Spleen (tissue), 11 donors: ENCODE data around the gene TSPAN14. TPM values are rescaled to one million over a fixed set of nuclear protein-coding genes. Genes with fewer than 3 reads are reported as not detected.

Source experiments
- DNase-seq: peaks from one replicate; pipeline ENCODE4 v3.0.0-alpha.2; 2020
- H3K27ac ChIP-seq, 8 donors: fragments of 200-600 bp; sonication (generic) in 7 of 8; 1 replicate in 4 of 8; 2 replicates in 4 of 8; pipeline versions ENCODE4 v1.5.0 to v1.8.0; 2016 to 2021; ENCODE audit warnings: inconsistent platforms in 4 of 8, mild to moderate bottlenecking in 4 of 8, moderate library complexity in 1 of 8
- H3K27me3 ChIP-seq, 7 donors: fragments of 200-600 bp; sonication (generic) in 6 of 7; replicated peaks in 1 of 7; 1 replicate in 4 of 7; 2 replicates in 3 of 7; pipeline versions ENCODE4 v1.5.0 to v1.8.0; 2016 to 2021; ENCODE audit warnings: inconsistent platforms in 3 of 7, mild to moderate bottlenecking in 1 of 7
- H3K36me3 ChIP-seq, 6 donors: fragments of 200-600 bp; sonication (generic) in 5 of 6; 1 replicate in 4 of 6; 2 replicates in 2 of 6; pipeline versions ENCODE4 v1.5.0 to v1.8.0; 2016 to 2021; ENCODE audit warnings: inconsistent platforms in 2 of 6
- H3K4me1 ChIP-seq, 6 donors: fragments of 200-600 bp; sonication (generic) in 5 of 6; 1 replicate in 3 of 6; 2 replicates in 3 of 6; pipeline versions ENCODE4 v1.5.0 to v1.8.0; 2016 to 2021; ENCODE audit warnings: inconsistent platforms in 3 of 6
- H3K4me3 ChIP-seq, 8 donors: fragments of 200-600 bp; sonication (generic) in 7 of 8; 1 replicate in 4 of 8; 2 replicates in 4 of 8; pipeline versions ENCODE4 v1.5.0 to v1.8.0; 2016 to 2021; ENCODE audit warnings: inconsistent platforms in 4 of 8, mild to moderate bottlenecking in 4 of 8, moderate library complexity in 2 of 8
- H3K9me3 ChIP-seq, 8 donors: fragments of 200-600 bp; sonication (generic) in 7 of 8; 1 replicate in 4 of 8; 2 replicates in 4 of 8; pipeline versions ENCODE4 v1.5.0 to v1.8.0; 2016 to 2021; ENCODE audit warnings: inconsistent platforms in 4 of 8
- POLR2A ChIP-seq, 3 donors: fragments of 450-650 bp; IDR thresholded peaks; one replicate each; pipeline ENCODE4 v1.5.1; 2017; ENCODE audit warnings: antibody characterized with exemption in 3 of 3, mild to moderate bottlenecking in 1 of 3
- POLR2AphosphoS5 ChIP-seq, 3 donors: sonication (generic); formaldehyde crosslinking; IDR thresholded peaks; one replicate each; pipeline ENCODE4 v1.5.1; 2017; ENCODE audit warnings: antibody characterized with exemption in 3 of 3
- WGBS, 5 donors: extraction: QIAGEN DNeasy Blood & Tissue Kit in 3 of 5; methylation state at CpG; one replicate each; pipeline versions ENCODE4 v1.1.5 to v1.1.7; 2013 to 2018; 5-methylcytosine and 5-hydroxymethylcytosine counted together
- intact Hi-C: fragments of 100-400 bp; cut with DNase I; formaldehyde crosslinking; loops from one replicate; pipeline ENCODE4 v1.15.0; 2023; ENCODE audit warnings: low total_unique reads
- polyA plus RNA-seq, 3 donors: library from polyadenylated mRNA; stranded (reverse); fragments of 200-250 nt; gene quantifications; one replicate each; pipeline ENCODE4 v1.2.1, GENCODE V29; 2013
- total RNA-seq, 7 donors: library from RNA; depleted of rRNA in 3 of 7; stranded (reverse); fragments of >200 nt in 3 of 7; fragmentation: NEBNext Ultra II Directional in 4 of 7; extraction: Animal tissue kit (Norgen Biotek cat#: 25700) in 4 of 7; gene quantifications; one replicate each; pipeline versions ENCODE4 v1.1.0 to v1.2.1, GENCODE V29; 2016 to 2021
- TF ChIP-seq, protein P1 (sequence below), 11 experiments: fragments of 200-600 bp in 7 of 11; fragments of 450-650 bp in 4 of 11; sonication (generic) in 4 of 11; IDR thresholded peaks in 8 of 11; conservative IDR thresholded peaks in 3 of 11; 1 replicate in 7 of 11; 2 replicates in 4 of 11; pipeline versions ENCODE4 v1.4.0 to v1.8.0; 2016 to 2021; ENCODE audit warnings: antibody characterized with exemption in 11 of 11, inconsistent platforms in 4 of 11, mild to moderate bottlenecking in 1 of 11
- donor health status: healthy with polysubstance abuse.
- donor health status: DM: no; HTN: no; CAD: no; lungs with moderate emphysema.
- donor health status: DM: no; HTN: no; CAD: no.
- donor health status: Bipolar disorder and iron deficiency.
- donor health status: healthy.
- donor health status: DM: no; HTN: no; CAD: no.
- donor health status: DM: yes; HTN: yes; CAD: no.

TSPAN14 gene
- total and polyA plus RNA-seq, 10 donors: 13.3 to 172 (median 108) TPM

GRCh38 chr10:80537736-80538480 lies 83.8 kb downstream of the TSPAN14 start, which contains the start of gene SH2D4B:
Gene SH2D4B, plus strand, starts transcription at chr10:80537902. Its CDS starts 430 bp downstream, at chr10:80538332.
- H3K4me3 ChIP-seq: no peak within 1 kb of the TSS
- H3K36me3 ChIP-seq: no peaks in the 10 kb centered on the region
- TF ChIP-seq POLR2AphosphoS5 (IDR thresholded peaks at IDR 0.05): no peak
- TF ChIP-seq, protein P1, sequence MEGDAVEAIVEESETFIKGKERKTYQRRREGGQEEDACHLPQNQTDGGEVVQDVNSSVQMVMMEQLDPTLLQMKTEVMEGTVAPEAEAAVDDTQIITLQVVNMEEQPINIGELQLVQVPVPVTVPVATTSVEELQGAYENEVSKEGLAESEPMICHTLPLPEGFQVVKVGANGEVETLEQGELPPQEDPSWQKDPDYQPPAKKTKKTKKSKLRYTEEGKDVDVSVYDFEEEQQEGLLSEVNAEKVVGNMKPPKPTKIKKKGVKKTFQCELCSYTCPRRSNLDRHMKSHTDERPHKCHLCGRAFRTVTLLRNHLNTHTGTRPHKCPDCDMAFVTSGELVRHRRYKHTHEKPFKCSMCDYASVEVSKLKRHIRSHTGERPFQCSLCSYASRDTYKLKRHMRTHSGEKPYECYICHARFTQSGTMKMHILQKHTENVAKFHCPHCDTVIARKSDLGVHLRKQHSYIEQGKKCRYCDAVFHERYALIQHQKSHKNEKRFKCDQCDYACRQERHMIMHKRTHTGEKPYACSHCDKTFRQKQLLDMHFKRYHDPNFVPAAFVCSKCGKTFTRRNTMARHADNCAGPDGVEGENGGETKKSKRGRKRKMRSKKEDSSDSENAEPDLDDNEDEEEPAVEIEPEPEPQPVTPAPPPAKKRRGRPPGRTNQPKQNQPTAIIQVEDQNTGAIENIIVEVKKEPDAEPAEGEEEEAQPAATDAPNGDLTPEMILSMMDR (IDR thresholded peaks at IDR 0.05 in 8 of 11, conservative IDR thresholded peaks at IDR 0.05 in 3 of 11): no peak
- TF ChIP-seq POLR2A (IDR thresholded peaks at IDR 0.05): no peak
- peak within 1 kb of the TSS in 1 of 8 donors; percentile 90 for H3K27ac ChIP-seq
- H3K27me3 ChIP-seq: no peaks in the 10 kb centered on the region
- H3K9me3 ChIP-seq: no peaks in the 10 kb centered on the region
- H3K4me1 ChIP-seq: peaks cover 0 to 53% (median 25%) of the 10 kb centered on the region in 6 donors
- WGBS, 5 donors: 84 to 94% (median 89%) methylated on average over 11 to 19 of the region's 19 CpGs
- DNase-seq: peak; percentile 77
- intact Hi-C loops: no loop called here

- no peak for TF ChIP-seq POLR2AphosphoS5 (IDR thresholded peaks at IDR 0.05)
- no peak for TF ChIP-seq POLR2A (IDR thresholded peaks at IDR 0.05)
- TF ChIP-seq, protein P1 (IDR thresholded peaks at IDR 0.05 in 8 of 11, conservative IDR thresholded peaks at IDR 0.05 in 3 of 11): no peak
- H3K9me3 ChIP-seq: no peaks in the 10 kb centered on the region
- H3K36me3 ChIP-seq: no peaks in the 10 kb centered on the region
- H3K4me1 ChIP-seq: peaks cover 0 to 52% (median 25%) of the 10 kb centered on the region in 6 donors
- DNase-seq: peak; percentile 56
- H3K27ac ChIP-seq: no peak overlapping the region
- WGBS, 5 donors: 88 to 99% (median 95%) methylated on average over 10 to 16 of the region's 16 CpGs
- H3K27me3 ChIP-seq: no peaks in the 10 kb centered on the region
- H3K4me3 ChIP-seq: no peak overlapping the region
- intact Hi-C loops: no loop called here
These were observed 84.5 kb downstream of the TSPAN14 start for GRCh38 chr10:80538481-80539185.

GRCh38 chr10:80539421-80540031 lies 85.4 kb downstream of the TSPAN14 start:
- TF ChIP-seq POLR2A (IDR thresholded peaks at IDR 0.05): no peak
- peak in 1 of 3 donors; percentile 31 for TF ChIP-seq POLR2AphosphoS5 (IDR thresholded peaks at IDR 0.05)
- Histone ChIP-seq H3K27ac (peak overlapping the region in 1 of 8 donors; percentile 36), H3K4me3 (no peak overlapping the region), H3K9me3 (no peaks in the 10 kb centered on the region), H3K4me1 (peaks cover 0 to 52% (median 25%) of the 10 kb centered on the region in 6 donors), H3K27me3 (no peaks in the 10 kb centered on the region), H3K36me3 (no peaks in the 10 kb centered on the region)
- WGBS, 5 donors: 58 to 77% (median 71%) methylated on average over 5 to 7 of the region's 7 CpGs
- intact Hi-C loops: no loop called here
- DNase-seq: peak; percentile 53

GRCh38 chr10:80540136-80540535 lies 86.0 kb downstream of the TSPAN14 start:
- no peaks in the 10 kb centered on the region for H3K36me3 ChIP-seq
- peak overlapping the region in 3 of 8 donors; percentile 68 to 73 (median 69) for H3K27ac ChIP-seq
- no peaks in the 10 kb centered on the region for H3K9me3 ChIP-seq
- H3K27me3 ChIP-seq: no peaks in the 10 kb centered on the region
- DNase-seq: no peak
- TF ChIP-seq, protein P1 (IDR thresholded peaks at IDR 0.05 in 8 of 11, conservative IDR thresholded peaks at IDR 0.05 in 3 of 11): no peak
- TF ChIP-seq POLR2A (IDR thresholded peaks at IDR 0.05) (no peak), POLR2AphosphoS5 (IDR thresholded peaks at IDR 0.05) (no peak)
- H3K4me1 ChIP-seq: peaks cover 0 to 52% (median 25%) of the 10 kb centered on the region in 6 donors
- intact Hi-C loops: no loop called here
- no peak overlapping the region for H3K4me3 ChIP-seq
- 87 to 93% (median 89%) methylated on average over 10 to 11 of the region's 11 CpGs for WGBS, 5 donors
